DND-41 (cell line): ENCODE measurements around the gene PTGFR.

Experiments used
- EZH2 ChIP-seq: IDR thresholded peaks from 3 replicates; pipeline ENCODE4 v1.6.1; 2012; ENCODE audit warnings: borderline replicate concordance, low read depth, mild to moderate bottlenecking, moderate library complexity, low read length, inconsistent platforms; ENCODE audit not compliant: severe bottlenecking
- TF ChIP-seq, protein P1 (sequence below): IDR thresholded peaks from 2 replicates; pipeline ENCODE4 v1.5.1; 2012; ENCODE audit warnings: borderline replicate concordance, low read length, moderate library complexity, mild to moderate bottlenecking; ENCODE audit not compliant: poor library complexity, severe bottlenecking; ENCODE audit errors: extremely low read depth

DNA sequence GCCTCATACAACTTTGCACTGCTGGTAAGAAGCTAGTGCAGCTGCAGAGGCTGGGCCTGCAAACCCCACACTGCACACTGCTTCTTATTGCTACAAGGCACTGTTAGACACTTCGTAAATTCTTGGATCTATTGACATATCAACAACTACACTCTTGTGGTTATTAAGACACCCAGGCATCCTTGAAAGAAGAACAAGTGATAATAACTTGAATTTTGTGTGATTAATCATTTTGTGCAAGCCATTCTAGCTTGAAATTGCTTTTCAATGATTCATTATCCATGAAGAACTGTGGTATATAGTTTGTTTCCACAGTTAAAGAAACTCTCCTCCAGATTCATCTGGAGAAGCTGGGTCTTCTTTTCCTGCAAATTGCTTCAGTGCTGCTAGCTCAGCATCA lies 95.8 kb downstream of the PTGFR start:
- TF ChIP-seq, protein P1, sequence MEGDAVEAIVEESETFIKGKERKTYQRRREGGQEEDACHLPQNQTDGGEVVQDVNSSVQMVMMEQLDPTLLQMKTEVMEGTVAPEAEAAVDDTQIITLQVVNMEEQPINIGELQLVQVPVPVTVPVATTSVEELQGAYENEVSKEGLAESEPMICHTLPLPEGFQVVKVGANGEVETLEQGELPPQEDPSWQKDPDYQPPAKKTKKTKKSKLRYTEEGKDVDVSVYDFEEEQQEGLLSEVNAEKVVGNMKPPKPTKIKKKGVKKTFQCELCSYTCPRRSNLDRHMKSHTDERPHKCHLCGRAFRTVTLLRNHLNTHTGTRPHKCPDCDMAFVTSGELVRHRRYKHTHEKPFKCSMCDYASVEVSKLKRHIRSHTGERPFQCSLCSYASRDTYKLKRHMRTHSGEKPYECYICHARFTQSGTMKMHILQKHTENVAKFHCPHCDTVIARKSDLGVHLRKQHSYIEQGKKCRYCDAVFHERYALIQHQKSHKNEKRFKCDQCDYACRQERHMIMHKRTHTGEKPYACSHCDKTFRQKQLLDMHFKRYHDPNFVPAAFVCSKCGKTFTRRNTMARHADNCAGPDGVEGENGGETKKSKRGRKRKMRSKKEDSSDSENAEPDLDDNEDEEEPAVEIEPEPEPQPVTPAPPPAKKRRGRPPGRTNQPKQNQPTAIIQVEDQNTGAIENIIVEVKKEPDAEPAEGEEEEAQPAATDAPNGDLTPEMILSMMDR, result no peak
- TF ChIP-seq EZH2, result no peak
